GM18499 (cell line): Measurements from ENCODE around the gene PLCD3.

Source experiments
- ATAC-seq: cut with Tn5 transposase; IDR thresholded peaks from one replicate; pipeline ENCODE4 v1.9.1; 2021; ENCODE audit warnings: moderate number of reproducible peaks; ENCODE audit not compliant: insufficient read depth, unreplicated experiment

The PLCD3 gene

GRCh38 chr17:45104497-45104896 lies 27.8 kb downstream of the PLCD3 start:
- no peak for ATAC-seq

- ATAC-seq, result no peak
These were observed 28.3 kb downstream of the PLCD3 start for GRCh38 chr17:45104029-45104428.

GRCh38 chr17:45103269-45103795 lies 29.0 kb downstream of the PLCD3 start:
- no peak for ATAC-seq

- no peak for ATAC-seq
These were observed 29.5 kb downstream of the PLCD3 start for GRCh38 chr17:45102856-45103255.

- ATAC-seq, result no peak
These were observed 30.2 kb downstream of the PLCD3 start for GRCh38 chr17:45101883-45102811.

- no peak for ATAC-seq
These were observed 30.8 kb downstream of the PLCD3 start for GRCh38 chr17:45101546-45101882.

- no peak for ATAC-seq
These were observed 33.3 kb downstream of the PLCD3 start for GRCh38 chr17:45098869-45099616.

- ATAC-seq, result no peak
These were observed 34.0 kb downstream of the PLCD3 start for GRCh38 chr17:45098081-45098868.

GRCh38 chr17:45096926-45097325 lies 35.4 kb downstream of the PLCD3 start:
- no peak for ATAC-seq

GRCh38 chr17:45096141-45096540 lies 36.2 kb downstream of the PLCD3 start:
- ATAC-seq, result no peak

GRCh38 chr17:45093444-45094110 lies 38.7 kb downstream of the PLCD3 start:
- ATAC-seq, result no peak

GRCh38 chr17:45092911-45093430 lies 39.3 kb downstream of the PLCD3 start:
- no peak for ATAC-seq

GRCh38 chr17:45091778-45092425 lies 40.4 kb downstream of the PLCD3 start:
- ATAC-seq, result no peak

- ATAC-seq, result no peak
These were observed 41.6 kb downstream of the PLCD3 start for GRCh38 chr17:45090711-45091110.

GRCh38 chr17:45088741-45089140 lies 43.6 kb downstream of the PLCD3 start:
- no peak for ATAC-seq

- ATAC-seq, result no peak
These were observed 44.3 kb downstream of the PLCD3 start for GRCh38 chr17:45087978-45088377.

- no peak for ATAC-seq
These were observed 44.8 kb downstream of the PLCD3 start for GRCh38 chr17:45087504-45087975.

GRCh38 chr17:45086865-45087503 lies 45.3 kb downstream of the PLCD3 start:
- ATAC-seq, result no peak

- no peak for ATAC-seq
These were observed 45.9 kb downstream of the PLCD3 start for GRCh38 chr17:45086391-45086790.
